ENCODE results near the gene BCL10.

BCL10 gene

GRCh38 chr1:85290826-85291225 is 14.4 kb upstream of the BCL10 start:
- Histone ChIP-seq H3K4me1 (ENCODE audit: control insufficient read depth, low read length) (peaks cover 22% of the 10 kb centered on the region), H4K20me1 (ENCODE audit: control insufficient read depth, insufficient read depth, low read depth, low read length) (no peaks in the 10 kb centered on the region), H3K4me2 (ENCODE audit: low read length) (no peak overlapping the region), H3K9me2 (replicated peaks; ENCODE audit: control insufficient read depth, low read length) (no peaks in the 10 kb centered on the region), H3K27ac (ENCODE audit: low read depth, low read length) (no peak overlapping the region), H3K4me3 (ENCODE audit: low read length) (peak overlapping the region; percentile 26; the same call in 1 of the 2 replicates), H3K9me3 (ENCODE audit: control insufficient read depth, insufficient read depth, low read length) (no peaks in the 10 kb centered on the region), H3K27me3 (ENCODE audit: control insufficient read depth, low read length) (peaks cover 3% of the 10 kb centered on the region; the same call in 1 of the 2 replicates), H3K79me2 (ENCODE audit: control insufficient read depth, low read length) (no peaks in the 10 kb centered on the region), H3F3A (ENCODE audit: control insufficient read depth, insufficient read depth) (no peaks in the 10 kb centered on the region), H3K36me3 (ENCODE audit: control insufficient read depth, low read length) (no peaks in the 10 kb centered on the region)
- TF ChIP-seq CTCF (IDR thresholded peaks at IDR 0.05; ENCODE audit: low read depth, low read length, poor library complexity, severe bottlenecking): no peak
- TF ChIP-seq EZH2phosphoT487 (IDR thresholded peaks at IDR 0.05; ENCODE audit: borderline replicate concordance, low read length): no peak

GRCh38 chr1:85289848-85290335 is 13.5 kb upstream of the BCL10 start:
- H3K4me3 ChIP-seq (ENCODE audit: low read length): peak overlapping the region; percentile 26
- H3K4me1 ChIP-seq (ENCODE audit: control insufficient read depth, low read length): peaks cover 22% of the 10 kb centered on the region
- no peaks in the 10 kb centered on the region for H4K20me1 ChIP-seq (ENCODE audit: control insufficient read depth, insufficient read depth, low read depth, low read length)
- H3F3A ChIP-seq (ENCODE audit: control insufficient read depth, insufficient read depth): no peaks in the 10 kb centered on the region
- no peak for TF ChIP-seq CTCF (IDR thresholded peaks at IDR 0.05; ENCODE audit: low read depth, low read length, poor library complexity, severe bottlenecking)
- no peak for TF ChIP-seq EZH2phosphoT487 (IDR thresholded peaks at IDR 0.05; ENCODE audit: borderline replicate concordance, low read length)
- H3K4me2 ChIP-seq (ENCODE audit: low read length): peak overlapping the region; percentile 48
- no peaks in the 10 kb centered on the region for H3K79me2 ChIP-seq (ENCODE audit: control insufficient read depth, low read length)
- H3K36me3 ChIP-seq (ENCODE audit: control insufficient read depth, low read length): no peaks in the 10 kb centered on the region
- H3K9me2 ChIP-seq (replicated peaks; ENCODE audit: control insufficient read depth, low read length): no peaks in the 10 kb centered on the region
- peaks cover 3% of the 10 kb centered on the region; the same call in 1 of the 2 replicates for H3K27me3 ChIP-seq (ENCODE audit: control insufficient read depth, low read length)
- no peaks in the 10 kb centered on the region for H3K9me3 ChIP-seq (ENCODE audit: control insufficient read depth, insufficient read depth, low read length)
- no peak overlapping the region for H3K27ac ChIP-seq (ENCODE audit: low read depth, low read length)

- H3K9me2 ChIP-seq (replicated peaks; ENCODE audit: control insufficient read depth, low read length): no peaks in the 10 kb centered on the region
Observed at GRCh38 chr1:85289207-85289847, 12.9 kb upstream of the BCL10 start.

More at GRCh38 chr1:85289207-85289847, 12.9 kb upstream of the BCL10 start:
- Histone ChIP-seq H3K4me3 (ENCODE audit: low read length) (peak overlapping the region; percentile 26), H3K27me3 (ENCODE audit: control insufficient read depth, low read length) (peaks cover 3% of the 10 kb centered on the region; the same call in 1 of the 2 replicates), H3K27ac (ENCODE audit: low read depth, low read length) (no peak overlapping the region), H3K36me3 (ENCODE audit: control insufficient read depth, low read length) (no peaks in the 10 kb centered on the region), H3K9me3 (ENCODE audit: control insufficient read depth, insufficient read depth, low read length) (no peaks in the 10 kb centered on the region), H3K4me1 (ENCODE audit: control insufficient read depth, low read length) (peaks cover 22% of the 10 kb centered on the region), H3F3A (ENCODE audit: control insufficient read depth, insufficient read depth) (no peaks in the 10 kb centered on the region), H4K20me1 (ENCODE audit: control insufficient read depth, insufficient read depth, low read depth, low read length) (no peaks in the 10 kb centered on the region), H3K79me2 (ENCODE audit: control insufficient read depth, low read length) (no peaks in the 10 kb centered on the region), H3K4me2 (ENCODE audit: low read length) (peak overlapping the region; percentile 48)
- no peak for TF ChIP-seq EZH2phosphoT487 (IDR thresholded peaks at IDR 0.05; ENCODE audit: borderline replicate concordance, low read length)
- no peak for TF ChIP-seq CTCF (IDR thresholded peaks at IDR 0.05; ENCODE audit: low read depth, low read length, poor library complexity, severe bottlenecking)
